H1 (cell line): Measurements from ENCODE around the gene TSPAN32. TPM values are rescaled to one million over a fixed set of nuclear protein-coding genes. Genes with fewer than 3 reads are reported as not detected.

Source experiments
- ASH2L ChIP-seq: fragments of 200-600, 300-600 bp; sonication (generic); IDR thresholded peaks from one replicate; pipeline ENCODE4 v1.7.1; 2017; ENCODE audit warnings: low read length
- BCL11A ChIP-seq, 2 experiments: IDR thresholded peaks; one replicate each; pipeline ENCODE4 v1.6.1; 2011; ENCODE audit warnings: low read depth in 2 of 2, low read length in 2 of 2, mild to moderate bottlenecking in 2 of 2
- GTF2F1 ChIP-seq: IDR thresholded peaks from 2 replicates; pipeline ENCODE4 v1.6.1; 2012; ENCODE audit warnings: low read depth, low read length, improper control_type of control experiment, borderline replicate concordance
- HDAC2 ChIP-seq, 2 experiments: fragments of 300-600 bp in 1 of 2; sonication (generic) in 1 of 2; IDR thresholded peaks; 2 replicates each; pipeline ENCODE4 v1.6.1; 2011 to 2012; ENCODE audit warnings: low read depth in 2 of 2, low read length in 2 of 2, mild to moderate bottlenecking in 2 of 2, moderate library complexity in 2 of 2, borderline replicate concordance in 1 of 2, inconsistent platforms in 1 of 2
- JUND ChIP-seq: IDR thresholded peaks from 2 replicates; pipeline ENCODE4 v1.6.1; 2011; ENCODE audit warnings: mild to moderate bottlenecking, improper control_type of control experiment, low read length
- KDM4A ChIP-seq: IDR thresholded peaks from one replicate; pipeline ENCODE4 v1.7.1; 2012; ENCODE audit warnings: low read depth, mild to moderate bottlenecking, moderate library complexity, low read length, inconsistent platforms; ENCODE audit not compliant: severe bottlenecking
- NANOG ChIP-seq: IDR thresholded peaks from 2 replicates; pipeline ENCODE4 v1.6.1; 2011; ENCODE audit warnings: low read length, low read depth, mild to moderate bottlenecking, inconsistent platforms; ENCODE audit not compliant: insufficient read depth, poor library complexity, severe bottlenecking
- RAD21 ChIP-seq, 2 experiments: IDR thresholded peaks in 1 of 2; conservative IDR thresholded peaks in 1 of 2; 2 replicates each; pipeline ENCODE4 v1.6.1; 2011; ENCODE audit warnings: low read depth in 2 of 2, low read length in 2 of 2, improper control_type of control experiment in 1 of 2, inconsistent platforms in 1 of 2, mild to moderate bottlenecking in 1 of 2, moderate library complexity in 1 of 2
- RNF2 ChIP-seq: fragments of 200-900, 300-1000 bp; sonication (generic); IDR thresholded peaks from 2 replicates; pipeline ENCODE4 v1.7.1; 2016; ENCODE audit warnings: borderline replicate concordance, low read depth, mild to moderate bottlenecking, antibody characterized with exemption, low read length; ENCODE audit not compliant: poor library complexity, severe bottlenecking; ENCODE audit errors: missing control alignments
- SIX5 ChIP-seq: IDR thresholded peaks from 2 replicates; pipeline ENCODE4 v1.6.1; 2011; ENCODE audit warnings: mild to moderate bottlenecking, low read depth, low read length
- SRF ChIP-seq: IDR thresholded peaks from 2 replicates; pipeline ENCODE4 v1.6.1; 2011; ENCODE audit warnings: mild to moderate bottlenecking, low read depth, low read length, moderate library complexity
- SUZ12 ChIP-seq: fragments of 200-600 bp; sonication (generic); IDR thresholded peaks from 2 replicates; pipeline ENCODE4 v1.6.1; 2012; ENCODE audit warnings: mild to moderate bottlenecking, inconsistent platforms, low read length, moderate library complexity, mixed read lengths
- TCF12 ChIP-seq: IDR thresholded peaks from 2 replicates; pipeline ENCODE4 v1.6.1; 2011; ENCODE audit warnings: low read depth, mild to moderate bottlenecking, low read length
- TEAD4 ChIP-seq: IDR thresholded peaks from 2 replicates; pipeline ENCODE4 v1.6.1; 2012; ENCODE audit warnings: low read depth, low read length, inconsistent platforms, mixed read lengths
- ZNF274 ChIP-seq: IDR thresholded peaks from 2 replicates; pipeline ENCODE4 v1.7.0; 2012; ENCODE audit warnings: low read length, borderline replicate concordance; ENCODE audit errors: extremely low read depth
- polyA plus RNA-seq, 7 experiments: library from polyadenylated mRNA; depleted of rRNA in 3 of 7; stranded (reverse) in 5 of 7; unstranded in 2 of 7; fragments of >200 nt in 5 of 7; fragments of 200-250 nt in 2 of 7; gene quantifications; 1 replicate in 5 of 7; 2 replicates in 1 of 7; 4 replicates in 1 of 7; pipeline versions ENCODE4 v1.2.1 to v1.2.3, GENCODE V29; 2011 to 2013; ENCODE audit warnings: missing spikeins in 2 of 7, mixed read lengths in 2 of 7
- total RNA-seq: library from RNA; stranded (reverse); fragmentation: NEBNext Ultra II Directional; extraction: Animal tissue kit (Norgen Biotek cat#: 25700); gene quantifications from 2 replicates; pipeline ENCODE4 v1.2.1, GENCODE V29; 2021
- TF ChIP-seq, protein P1 (sequence below): IDR thresholded peaks from 2 replicates; pipeline ENCODE4 v1.6.1; 2011; ENCODE audit warnings: low read length, improper control_type of control experiment
- TF ChIP-seq, protein P2 (sequence below): IDR thresholded peaks from 2 replicates; pipeline ENCODE4 v1.6.1; 2012; ENCODE audit warnings: inconsistent platforms
- TF ChIP-seq, protein P3 (sequence below), 3 experiments: IDR thresholded peaks; 1 replicate in 2 of 3; 2 replicates in 1 of 3; pipeline versions ENCODE4 v1.5.1 to v1.6.1; 2011; ENCODE audit warnings: low read length in 3 of 3, mild to moderate bottlenecking in 3 of 3, inconsistent platforms in 2 of 3, low read depth in 1 of 3, moderate library complexity in 1 of 3; ENCODE audit not compliant: insufficient read depth in 1 of 3; ENCODE audit errors: control extremely low read depth in 1 of 3

Gene TSPAN32
- total and polyA plus RNA-seq, 2 of the 8 experiments (the other 6 are each of a cell fraction or from before 2014, with no cell fraction given), result not detected

GRCh38 chr11:2269601-2270321 lies 32.1 kb upstream of the TSPAN32 start (continued):
- TF ChIP-seq ZNF274 (no peak), SIX5 (no peak), SUZ12 (peak; percentile 59), BCL11A (IDR thresholded peaks at IDR 0.05; ENCODE audit: low read depth in 2 of 2, low read length in 2 of 2) (no peak), TEAD4 (peak; percentile 50; the same call in 1 of the 2 replicates), ASH2L (no peak), RAD21 (IDR thresholded peaks at IDR 0.05 in 1 of 2, conservative IDR thresholded peaks at IDR 0.05 in 1 of 2; ENCODE audit: low read depth in 2 of 2, low read length in 2 of 2) (peak in 1 of 2 experiments; percentile 41; a peak in 2 of 4 replicates), NANOG (no peak), KDM4A (peak; percentile 65), GTF2F1 (peak; percentile 65), HDAC2 (IDR thresholded peaks at IDR 0.05; ENCODE audit: borderline replicate concordance in 1 of 2, low read depth in 2 of 2, low read length in 2 of 2) (peak in 1 of 2 experiments; percentile 74; a peak in 1 of 4 replicates), JUND (no peak), TCF12 (peak; percentile 77; the same call in 1 of the 2 replicates), SRF (no peak), RNF2 (peak; percentile 19)
- TF ChIP-seq, protein P1, sequence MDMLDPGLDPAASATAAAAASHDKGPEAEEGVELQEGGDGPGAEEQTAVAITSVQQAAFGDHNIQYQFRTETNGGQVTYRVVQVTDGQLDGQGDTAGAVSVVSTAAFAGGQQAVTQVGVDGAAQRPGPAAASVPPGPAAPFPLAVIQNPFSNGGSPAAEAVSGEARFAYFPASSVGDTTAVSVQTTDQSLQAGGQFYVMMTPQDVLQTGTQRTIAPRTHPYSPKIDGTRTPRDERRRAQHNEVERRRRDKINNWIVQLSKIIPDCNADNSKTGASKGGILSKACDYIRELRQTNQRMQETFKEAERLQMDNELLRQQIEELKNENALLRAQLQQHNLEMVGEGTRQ, result 0 out of 2 replicates have a peak, but pooled peaks have one; percentile 16
- TF ChIP-seq, protein P2, sequence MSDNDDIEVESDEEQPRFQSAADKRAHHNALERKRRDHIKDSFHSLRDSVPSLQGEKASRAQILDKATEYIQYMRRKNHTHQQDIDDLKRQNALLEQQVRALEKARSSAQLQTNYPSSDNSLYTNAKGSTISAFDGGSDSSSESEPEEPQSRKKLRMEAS, result peak; percentile 100
- TF ChIP-seq, protein P3, sequence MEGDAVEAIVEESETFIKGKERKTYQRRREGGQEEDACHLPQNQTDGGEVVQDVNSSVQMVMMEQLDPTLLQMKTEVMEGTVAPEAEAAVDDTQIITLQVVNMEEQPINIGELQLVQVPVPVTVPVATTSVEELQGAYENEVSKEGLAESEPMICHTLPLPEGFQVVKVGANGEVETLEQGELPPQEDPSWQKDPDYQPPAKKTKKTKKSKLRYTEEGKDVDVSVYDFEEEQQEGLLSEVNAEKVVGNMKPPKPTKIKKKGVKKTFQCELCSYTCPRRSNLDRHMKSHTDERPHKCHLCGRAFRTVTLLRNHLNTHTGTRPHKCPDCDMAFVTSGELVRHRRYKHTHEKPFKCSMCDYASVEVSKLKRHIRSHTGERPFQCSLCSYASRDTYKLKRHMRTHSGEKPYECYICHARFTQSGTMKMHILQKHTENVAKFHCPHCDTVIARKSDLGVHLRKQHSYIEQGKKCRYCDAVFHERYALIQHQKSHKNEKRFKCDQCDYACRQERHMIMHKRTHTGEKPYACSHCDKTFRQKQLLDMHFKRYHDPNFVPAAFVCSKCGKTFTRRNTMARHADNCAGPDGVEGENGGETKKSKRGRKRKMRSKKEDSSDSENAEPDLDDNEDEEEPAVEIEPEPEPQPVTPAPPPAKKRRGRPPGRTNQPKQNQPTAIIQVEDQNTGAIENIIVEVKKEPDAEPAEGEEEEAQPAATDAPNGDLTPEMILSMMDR (IDR thresholded peaks at IDR 0.05; ENCODE audit: control extremely low read depth in 1 of 3, insufficient read depth in 1 of 3, low read depth in 1 of 3, low read length in 3 of 3), result peak in 2 of 3 experiments; percentile 30 to 45; a peak in 3 of 4 replicates
